Fibroblast of villous mesenchyme (primary cell): Measurements from ENCODE around the gene GNB2. TPM values are rescaled to one million over a fixed set of nuclear protein-coding genes. Genes with fewer than 3 reads are reported as not detected.

ENCODE experiments used
- DNase-seq: peaks from one replicate; pipeline ENCODE4 v3.0.0-alpha.2; 2010; ENCODE audit warnings: low read depth
- H3K4me3 ChIP-seq: 2 replicates; pipeline ENCODE4 v1.5.1; 2011; ENCODE audit warnings: low read depth, mild to moderate bottlenecking, low read length
- CTCF ChIP-seq: IDR thresholded peaks from 2 replicates; pipeline ENCODE4 v1.5.1; 2012; ENCODE audit warnings: low read depth, mild to moderate bottlenecking, low read length; ENCODE audit not compliant: insufficient read depth
- total RNA-seq: library from RNA; depleted of rRNA; stranded (reverse); fragments of >200 nt; gene quantifications from 2 replicates; pipeline ENCODE4 v1.2.3, GENCODE V29; 2012

GNB2 gene
- total RNA-seq, 1 donor, result 88.1 TPM

GRCh38 chr7:100683659-100684533 lies 10.4 kb downstream of the GNB2 start:
- no peak overlapping the region for H3K4me3 ChIP-seq
- no peak for DNase-seq
- TF ChIP-seq CTCF, result no peak

- no peak for DNase-seq
- H3K4me3 ChIP-seq, result no peak overlapping the region
- TF ChIP-seq CTCF, result no peak
Observed at GRCh38 chr7:100684534-100685042, 11.0 kb downstream of the GNB2 start.

DNA sequence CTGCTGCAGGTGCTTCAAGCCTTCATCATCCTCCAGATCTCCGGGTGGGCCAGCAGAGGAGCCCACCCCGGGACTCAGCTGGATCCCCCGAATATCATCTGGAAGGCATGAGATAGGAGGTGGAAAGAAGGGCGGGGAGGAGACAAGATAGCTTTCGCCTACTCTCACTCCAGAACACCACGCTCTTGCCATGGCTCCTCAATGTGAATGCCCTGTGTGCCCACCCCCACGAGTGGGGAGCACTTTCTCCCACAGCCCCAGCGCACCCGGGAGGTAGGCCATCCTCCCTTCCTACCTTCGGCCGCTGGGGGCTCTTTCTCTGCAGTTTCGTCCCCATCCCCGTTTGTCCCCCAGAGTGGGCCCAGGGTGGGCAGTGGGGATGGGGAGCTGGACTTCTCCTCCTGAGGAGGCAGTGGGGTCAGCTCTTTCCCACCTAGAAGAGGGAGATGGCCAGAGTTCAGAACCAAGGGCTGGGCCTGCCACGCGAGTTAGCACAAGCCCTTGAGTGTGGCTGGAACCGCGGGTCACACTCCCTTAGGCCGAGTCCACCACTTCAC lies 11.6 kb downstream of the GNB2 start:
- DNase-seq, result no peak
- TF ChIP-seq CTCF, result no peak
- no peak overlapping the region for H3K4me3 ChIP-seq

DNA sequence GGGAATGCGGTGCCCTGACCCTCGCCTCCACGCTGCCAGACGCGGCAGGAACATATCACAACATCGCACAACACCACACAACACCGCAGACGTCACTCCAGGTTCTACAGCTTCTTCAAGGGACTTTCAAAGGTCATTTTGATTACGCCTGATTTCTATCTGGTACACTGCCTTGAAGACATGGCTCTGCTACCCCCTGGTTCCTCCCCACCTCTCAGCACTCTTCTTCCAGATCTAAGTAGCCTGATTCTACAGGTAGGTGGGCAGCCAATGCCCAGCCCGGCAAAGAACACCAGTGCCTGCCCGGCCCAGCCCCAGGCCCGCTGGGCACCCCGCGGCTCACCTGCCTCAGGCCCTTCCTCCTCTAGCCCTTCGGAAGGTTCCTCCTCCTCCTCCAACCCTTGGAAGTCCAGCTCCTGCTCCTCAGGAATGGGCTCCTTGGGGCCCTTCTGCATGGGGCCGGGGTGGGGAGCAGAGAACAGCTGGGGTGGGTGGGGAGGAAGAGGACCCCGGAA lies 12.1 kb downstream of the GNB2 start:
- no peak overlapping the region for H3K4me3 ChIP-seq
- TF ChIP-seq CTCF, result no peak
- no peak for DNase-seq

DNA sequence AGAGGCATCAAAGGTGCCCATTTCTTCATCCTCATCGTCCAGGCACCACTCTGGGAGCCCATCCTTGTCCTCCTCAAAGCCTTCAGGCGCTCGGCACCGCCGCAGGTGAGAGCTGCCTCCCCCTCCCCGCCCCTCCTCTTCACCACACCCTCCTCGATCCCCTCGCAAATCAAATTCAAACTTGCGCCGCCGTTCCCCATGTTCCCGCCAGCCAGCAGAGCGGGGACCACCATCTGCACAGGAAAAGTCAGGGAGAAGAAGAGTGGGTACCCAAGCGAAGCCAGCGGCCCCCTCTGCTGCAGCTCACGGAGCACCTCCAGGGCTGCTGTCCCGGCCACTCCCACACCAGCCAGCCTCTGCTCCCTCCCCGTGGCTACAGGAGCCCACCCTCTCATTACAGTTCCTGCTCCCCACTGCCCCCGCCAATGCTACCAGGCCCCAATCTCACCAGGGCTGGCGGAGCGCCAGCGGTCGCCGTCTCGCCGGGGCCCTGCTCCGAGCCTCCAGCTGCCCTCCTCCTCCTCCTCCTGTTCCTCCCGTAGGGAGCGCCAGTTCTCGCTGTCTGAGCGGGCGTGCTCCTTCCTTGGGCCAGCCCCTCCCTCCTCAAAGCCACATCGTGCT lies 12.8 kb downstream of the GNB2 start:
- H3K4me3 ChIP-seq, result no peak overlapping the region
- no peak for DNase-seq
- TF ChIP-seq CTCF, result no peak

DNA sequence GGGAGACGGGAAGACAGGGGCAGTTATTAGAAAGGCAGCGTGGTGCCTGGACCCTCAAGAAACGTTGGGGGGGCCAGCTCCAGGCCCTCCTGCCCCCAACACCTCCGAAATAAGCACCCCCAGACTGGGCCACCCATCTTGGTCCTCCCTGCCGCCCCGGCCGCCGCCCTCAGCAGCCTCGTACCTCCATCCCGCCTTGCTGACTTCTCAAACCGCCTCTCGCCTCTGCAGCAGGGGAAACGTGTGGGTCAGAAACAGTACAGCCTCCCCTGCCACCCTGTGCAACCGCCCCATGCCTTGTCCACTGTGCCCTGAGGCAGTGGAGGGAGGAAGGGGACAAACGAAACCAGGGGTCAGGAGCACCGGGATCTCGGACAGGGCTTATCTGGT lies 13.3 kb downstream of the GNB2 start:
- no peak for DNase-seq
- TF ChIP-seq CTCF, result no peak

More for the DNA sequence above, 13.3 kb downstream of the GNB2 start:
- no peak overlapping the region for H3K4me3 ChIP-seq
